ENCODE measurements around the gene CDK14. TPM values are rescaled to one million over a fixed set of nuclear protein-coding genes. Genes with fewer than 3 reads are reported as not detected.
A peak's percentile ranks its signal among the peaks of the same experiment; 100 is the strongest.

Gene CDK14
- total RNA-seq, 2 experiments from 2014 or later, result 0.05 to 0.27 TPM

GRCh38 chr7:90607196-90607595 is 11.1 kb downstream of the CDK14 start:
- CTCF ChIA-PET, result interaction anchor here (1.1 to 2.5 kb wide), 3 partner anchors 10 to 152 kb away, joined by 3 to 6 read pairs (median 4); no protein-coding TSS in a partner anchor
- POLR2A ChIA-PET, result no interaction called here
- Mint-ChIP-seq H3K36me3 (ENCODE audit: low read depth) (no peaks in the 10 kb centered on the region), H3K27ac (no peak overlapping the region), H3K27me3 (peaks cover 10% of the 10 kb centered on the region), H3K4me3 (no peak overlapping the region), H3K4me1 (ENCODE audit: low read depth) (no peaks in the 10 kb centered on the region), H3K9me3 (no peaks in the 10 kb centered on the region)
- DNase-seq (no peak), ATAC-seq (no peak)
- TF ChIP-seq CTCF (IDR thresholded peaks at IDR 0.05), result no peak
- intact Hi-C loops (cut with micrococcal nuclease), result no loop called here

GRCh38 chr7:90610105-90610504 is 14.0 kb downstream of the CDK14 start:
- CTCF ChIA-PET, result no interaction called here

GRCh38 chr7:90611115-90611514 is 15.0 kb downstream of the CDK14 start:
- DNase-seq, result no peak
- Mint-ChIP-seq H3K36me3 (ENCODE audit: low read depth) (no peaks in the 10 kb centered on the region), H3K27ac (no peak overlapping the region), H3K4me1 (ENCODE audit: low read depth) (peaks cover 5% of the 10 kb centered on the region), H3K4me3 (no peak overlapping the region), H3K9me3 (no peaks in the 10 kb centered on the region), H3K27me3 (peaks cover 10% of the 10 kb centered on the region)
- intact Hi-C loops (cut with micrococcal nuclease), result no loop called here
- no peak for TF ChIP-seq CTCF (IDR thresholded peaks at IDR 0.05)
- no peak for ATAC-seq
- CTCF ChIA-PET, result no interaction called here
- POLR2A ChIA-PET, result no interaction called here

More at GRCh38 chr7:90610105-90610504, 14.0 kb downstream of the CDK14 start:
- DNase-seq, result no peak
- no peaks in the 10 kb centered on the region for H3K9me3 Mint-ChIP-seq
- no peak for TF ChIP-seq CTCF (IDR thresholded peaks at IDR 0.05)
- H3K4me3 Mint-ChIP-seq, result no peak overlapping the region
- intact Hi-C loops (cut with micrococcal nuclease), result no loop called here
- ATAC-seq, result no peak
- peaks cover 5% of the 10 kb centered on the region for H3K4me1 Mint-ChIP-seq (ENCODE audit: low read depth)
- H3K36me3 Mint-ChIP-seq (ENCODE audit: low read depth), result no peaks in the 10 kb centered on the region
- peaks cover 10% of the 10 kb centered on the region for H3K27me3 Mint-ChIP-seq
- H3K27ac Mint-ChIP-seq, result no peak overlapping the region
- POLR2A ChIA-PET, result interaction anchor here (0.6 kb wide), 1 partner anchor 444 kb away, joined by 3 read pairs; no protein-coding TSS in a partner anchor

GRCh38 chr7:90613088-90613498 is 17.0 kb downstream of the CDK14 start:
- ATAC-seq (peak; percentile 95), DNase-seq (peak; percentile 53)
- intact Hi-C loops (cut with micrococcal nuclease), result no loop called here
- H3K9me3 Mint-ChIP-seq, result no peaks in the 10 kb centered on the region
- ChIA-PET CTCF (no interaction called here), POLR2A (interaction anchor here (0.8 kb wide), 1 partner anchor 17 kb away, joined by 3 read pairs; the partner anchor contains the start of gene CDK14)
- H3K4me1 Mint-ChIP-seq (ENCODE audit: low read depth), result peaks cover 11% of the 10 kb centered on the region
- H3K4me3 Mint-ChIP-seq, result no peak overlapping the region
- TF ChIP-seq CTCF (IDR thresholded peaks at IDR 0.05), result no peak
- no peaks in the 10 kb centered on the region for H3K36me3 Mint-ChIP-seq (ENCODE audit: low read depth)
- H3K27me3 Mint-ChIP-seq, result peaks cover 5% of the 10 kb centered on the region
- H3K27ac Mint-ChIP-seq, result peak overlapping the region; percentile 74

- ATAC-seq (no peak), DNase-seq (no peak)
- no peaks in the 10 kb centered on the region for H3K36me3 Mint-ChIP-seq (ENCODE audit: low read depth)
- ChIA-PET POLR2A (no interaction called here), CTCF (interaction anchor here (2.5 kb wide), 1 partner anchor 12 kb away, joined by 9 read pairs; no protein-coding TSS in a partner anchor)
- H3K27ac Mint-ChIP-seq, result peak overlapping the region; percentile 51
- H3K4me1 Mint-ChIP-seq (ENCODE audit: low read depth), result peaks cover 11% of the 10 kb centered on the region
- intact Hi-C loops (cut with micrococcal nuclease), result no loop called here
- H3K27me3 Mint-ChIP-seq, result peaks cover 1% of the 10 kb centered on the region
- H3K4me3 Mint-ChIP-seq, result no peak overlapping the region
- H3K9me3 Mint-ChIP-seq, result no peaks in the 10 kb centered on the region
- no peak for TF ChIP-seq CTCF (IDR thresholded peaks at IDR 0.05)
Observed at GRCh38 chr7:90617442-90617841, 21.3 kb downstream of the CDK14 start.
